Gastrocnemius medialis (tissue), 4 donors: ENCODE data around the gene RASD1.

ENCODE experiments used
- POLR2A ChIP-seq, 2 donors: fragments of 450-650 bp; IDR thresholded peaks; one replicate each; pipeline ENCODE4 v1.6.1; 2017; ENCODE audit warnings: antibody characterized with exemption in 2 of 2, mild to moderate bottlenecking in 2 of 2, moderate library complexity in 2 of 2
- TF ChIP-seq, protein P1 (sequence below), 5 experiments: fragments of 450-650 bp in 3 of 5; fragments of 200-600 bp in 2 of 5; sonication (generic) in 2 of 5; IDR thresholded peaks in 4 of 5; conservative IDR thresholded peaks in 1 of 5; 1 replicate in 4 of 5; 2 replicates in 1 of 5; pipeline ENCODE4 v1.5.1; 2016 to 2019; ENCODE audit warnings: antibody characterized with exemption in 5 of 5, mild to moderate bottlenecking in 3 of 5, moderate library complexity in 3 of 5

DNA sequence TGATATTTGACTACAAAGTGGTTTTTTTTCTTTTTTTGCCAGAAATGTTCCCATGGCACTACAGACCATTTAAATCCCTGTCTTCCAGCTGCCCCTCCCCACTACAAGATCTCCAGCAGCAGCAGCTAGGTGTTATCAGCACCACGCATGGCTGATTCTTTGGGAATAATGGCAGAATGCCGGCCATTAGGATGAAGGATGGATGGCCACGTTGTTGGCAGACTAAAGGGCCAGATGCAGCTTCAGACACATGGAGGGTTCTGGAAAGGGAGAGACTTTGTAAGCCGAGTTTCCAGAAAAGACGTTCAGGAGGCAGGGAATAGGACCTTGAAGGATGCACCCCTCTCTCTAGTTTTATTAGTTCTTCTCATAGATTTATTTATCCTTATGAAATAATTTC lies 29.7 kb downstream of the RASD1 start:
- TF ChIP-seq, protein P1, sequence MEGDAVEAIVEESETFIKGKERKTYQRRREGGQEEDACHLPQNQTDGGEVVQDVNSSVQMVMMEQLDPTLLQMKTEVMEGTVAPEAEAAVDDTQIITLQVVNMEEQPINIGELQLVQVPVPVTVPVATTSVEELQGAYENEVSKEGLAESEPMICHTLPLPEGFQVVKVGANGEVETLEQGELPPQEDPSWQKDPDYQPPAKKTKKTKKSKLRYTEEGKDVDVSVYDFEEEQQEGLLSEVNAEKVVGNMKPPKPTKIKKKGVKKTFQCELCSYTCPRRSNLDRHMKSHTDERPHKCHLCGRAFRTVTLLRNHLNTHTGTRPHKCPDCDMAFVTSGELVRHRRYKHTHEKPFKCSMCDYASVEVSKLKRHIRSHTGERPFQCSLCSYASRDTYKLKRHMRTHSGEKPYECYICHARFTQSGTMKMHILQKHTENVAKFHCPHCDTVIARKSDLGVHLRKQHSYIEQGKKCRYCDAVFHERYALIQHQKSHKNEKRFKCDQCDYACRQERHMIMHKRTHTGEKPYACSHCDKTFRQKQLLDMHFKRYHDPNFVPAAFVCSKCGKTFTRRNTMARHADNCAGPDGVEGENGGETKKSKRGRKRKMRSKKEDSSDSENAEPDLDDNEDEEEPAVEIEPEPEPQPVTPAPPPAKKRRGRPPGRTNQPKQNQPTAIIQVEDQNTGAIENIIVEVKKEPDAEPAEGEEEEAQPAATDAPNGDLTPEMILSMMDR (IDR thresholded peaks at IDR 0.05 in 4 of 5, conservative IDR thresholded peaks at IDR 0.05 in 1 of 5) = no peak
- TF ChIP-seq POLR2A (IDR thresholded peaks at IDR 0.05) = no peak
